ENCODE data around the gene KIF1A. TPM values are rescaled to one million over a fixed set of nuclear protein-coding genes. Genes with fewer than 3 reads are reported as not detected.
A peak's percentile ranks its signal among the peaks of the same experiment; 100 is the strongest.
"Not testable (repeated sequence)": the region's sequence is repeated elsewhere in the genome, so short reads cannot be mapped to it uniquely, and the experiment has no call there.

The KIF1A gene
- total RNA-seq, 1 donor from 2014 or later, result 123 TPM

GRCh38 chr2:240687045-240687740 is 132.8 kb downstream of the KIF1A start:
- ATAC-seq, result no peak
- intact Hi-C loops (cut with DNase I), result no loop called here
- DNase-seq (ENCODE audit: low spot score), result no peak

DNA sequence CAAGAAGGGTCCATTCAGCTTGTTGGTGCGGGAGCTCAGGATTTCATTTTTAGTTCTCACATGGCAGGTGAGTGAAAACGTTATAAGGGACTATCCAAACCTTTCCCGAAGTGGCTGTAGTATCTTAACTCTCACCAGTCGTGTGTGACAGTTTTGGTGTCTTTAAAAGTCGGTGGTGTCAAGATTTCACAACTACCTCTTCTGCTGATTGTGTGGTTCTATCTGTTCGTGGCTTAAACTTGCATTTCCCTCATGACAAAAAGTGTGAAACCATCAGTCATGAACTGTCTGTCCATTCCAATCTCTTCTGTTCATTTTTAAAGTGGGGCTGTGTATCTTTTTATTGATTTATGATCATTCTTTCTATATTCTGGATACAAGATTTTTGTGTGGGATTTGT is 133.6 kb downstream of the KIF1A start:
- no peak for ATAC-seq
- no peak for DNase-seq (ENCODE audit: low spot score)
- intact Hi-C loops (cut with DNase I), result no loop called here

DNA sequence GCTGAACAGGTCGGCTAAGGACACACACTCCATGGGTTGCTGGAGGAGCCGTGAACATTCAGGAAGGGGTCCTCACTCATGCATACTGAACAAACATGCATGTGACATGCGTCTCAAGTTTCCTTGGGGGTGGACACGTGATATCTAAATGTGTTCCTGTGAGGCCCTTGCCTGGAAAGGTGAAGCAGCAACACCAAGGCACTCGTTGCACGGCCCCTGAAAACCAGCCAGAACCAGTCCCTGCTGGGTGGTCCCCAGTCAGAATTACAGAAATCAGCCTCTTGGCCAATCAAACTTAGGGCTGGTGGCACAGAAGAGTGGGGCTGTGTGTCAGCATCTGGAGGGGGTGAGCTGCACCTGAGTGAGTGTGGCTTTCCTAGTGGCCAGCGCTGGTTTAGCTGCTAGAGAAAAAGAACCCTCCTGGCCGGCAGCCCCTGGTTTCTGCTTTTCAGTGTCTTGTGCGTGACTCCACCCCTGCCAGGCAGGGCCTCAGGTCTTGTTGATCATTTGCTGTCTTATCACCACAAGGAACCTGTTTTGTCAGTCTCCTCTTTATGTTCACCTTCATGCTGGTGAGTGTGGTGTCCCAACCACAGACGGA is 134.1 kb downstream of the KIF1A start:
- DNase-seq (ENCODE audit: low spot score), result no peak
- intact Hi-C loops (cut with DNase I), result no loop called here

DNA sequence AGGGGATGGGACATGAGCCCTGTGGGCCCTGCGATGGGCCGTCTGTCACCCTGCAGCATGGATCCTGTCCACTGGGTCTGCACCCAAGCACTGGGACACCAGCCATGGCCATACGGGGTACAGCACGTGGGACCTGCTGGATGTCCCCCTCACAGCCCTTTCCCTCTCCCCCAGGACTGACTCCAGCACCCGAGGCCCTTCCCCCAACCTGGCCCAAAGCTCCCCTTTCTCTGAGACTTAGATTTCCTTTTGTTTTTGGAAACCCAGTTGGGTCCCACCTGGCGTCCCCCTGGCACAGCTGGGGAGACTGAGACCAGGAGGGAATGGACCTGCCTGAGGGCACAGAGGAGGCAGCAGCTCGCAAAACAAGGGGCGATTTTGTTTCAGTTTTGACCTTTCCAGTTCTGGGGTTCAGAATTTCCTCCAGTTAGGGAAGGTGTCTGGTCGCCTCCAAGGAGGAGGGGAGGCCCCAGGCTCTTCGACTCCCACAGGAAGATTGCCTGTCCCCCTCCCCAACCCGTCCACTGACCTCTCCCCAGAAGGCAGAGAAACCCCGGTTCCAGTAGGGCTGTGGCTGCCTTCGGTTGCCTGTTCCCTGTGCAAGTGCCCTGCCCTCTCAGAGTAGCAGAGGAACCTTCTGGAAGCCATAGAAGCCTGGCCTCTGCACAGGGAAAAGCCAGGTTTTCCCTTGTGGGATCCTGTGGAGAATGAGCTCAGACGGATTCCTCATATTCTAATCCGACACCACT is 135.9 kb downstream of the KIF1A start:
- DNase-seq (ENCODE audit: low spot score); ATAC-seq; intact Hi-C loops (cut with DNase I): not testable (repeated sequence)

More for the DNA sequence above, 134.1 kb downstream of the KIF1A start:
- no peak for ATAC-seq

- DNase-seq (ENCODE audit: low spot score); ATAC-seq; intact Hi-C loops (cut with DNase I): not testable (repeated sequence)
Measured at GRCh38 chr2:240683329-240683979, 136.6 kb downstream of the KIF1A start.

- ATAC-seq; intact Hi-C loops (cut with DNase I); DNase-seq (ENCODE audit: low spot score): not testable (repeated sequence)
Measured at GRCh38 chr2:240682431-240683224, 137.4 kb downstream of the KIF1A start, which contains the start of gene AQP12B. AQP12B (minus strand) TSS chr2:240682885; CDS start chr2:240682837, 48 bp downstream.

- intact Hi-C loops (cut with DNase I); DNase-seq (ENCODE audit: low spot score); ATAC-seq: not testable (repeated sequence)
Measured at GRCh38 chr2:240680185-240680584, 139.8 kb downstream of the KIF1A start.

DNA sequence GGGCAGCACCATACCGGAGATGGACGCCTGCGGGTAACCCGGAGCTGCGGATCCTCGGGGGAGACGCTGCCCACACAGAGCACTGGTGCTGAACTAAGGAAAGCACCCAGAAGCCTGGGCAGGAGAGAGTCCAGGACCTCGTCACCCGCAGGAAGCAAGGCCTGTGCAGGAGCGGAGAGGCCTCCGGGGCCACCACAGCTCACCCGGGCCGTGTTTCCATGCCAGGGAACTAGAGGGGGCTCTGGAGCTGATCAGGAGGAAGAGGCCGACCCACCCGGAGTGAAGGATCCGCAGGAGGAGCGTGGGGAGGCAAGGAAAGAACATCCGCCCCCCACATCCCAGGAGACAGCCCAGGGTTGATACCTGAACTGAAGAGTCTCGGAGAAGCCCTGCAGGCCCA is 141.1 kb downstream of the KIF1A start:
- intact Hi-C loops (cut with DNase I); ATAC-seq; DNase-seq (ENCODE audit: low spot score): not testable (repeated sequence)

DNA sequence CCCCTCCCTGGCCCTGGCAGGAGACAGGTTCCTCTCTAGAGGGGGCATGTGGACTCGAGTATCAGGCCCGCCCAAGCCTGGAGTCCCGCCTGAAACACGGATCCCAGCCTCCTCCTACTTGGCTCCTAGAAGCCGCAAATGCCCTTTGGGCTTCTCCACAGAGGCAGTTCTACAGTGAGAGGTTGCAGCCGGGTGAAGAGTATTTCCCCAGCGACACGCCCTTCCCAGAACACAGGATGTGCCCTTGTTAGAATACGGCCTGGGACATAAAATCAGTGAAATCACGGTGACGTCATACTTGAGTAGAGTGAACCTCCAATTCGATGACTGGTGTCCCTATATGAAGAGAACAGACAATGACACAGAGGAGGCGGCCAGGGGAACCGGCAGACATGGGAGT is 142.0 kb downstream of the KIF1A start:
- intact Hi-C loops (cut with DNase I); DNase-seq (ENCODE audit: low spot score): not testable (repeated sequence)
- ATAC-seq, result peak; percentile 37

GRCh38 chr2:240675345-240675744 is 144.7 kb downstream of the KIF1A start:
- intact Hi-C loops (cut with DNase I); DNase-seq (ENCODE audit: low spot score): not testable (repeated sequence)
- ATAC-seq, result peak; percentile 67

GRCh38 chr2:240674461-240675184 is 145.4 kb downstream of the KIF1A start:
- intact Hi-C loops (cut with DNase I); ATAC-seq; DNase-seq (ENCODE audit: low spot score): not testable (repeated sequence)

DNA sequence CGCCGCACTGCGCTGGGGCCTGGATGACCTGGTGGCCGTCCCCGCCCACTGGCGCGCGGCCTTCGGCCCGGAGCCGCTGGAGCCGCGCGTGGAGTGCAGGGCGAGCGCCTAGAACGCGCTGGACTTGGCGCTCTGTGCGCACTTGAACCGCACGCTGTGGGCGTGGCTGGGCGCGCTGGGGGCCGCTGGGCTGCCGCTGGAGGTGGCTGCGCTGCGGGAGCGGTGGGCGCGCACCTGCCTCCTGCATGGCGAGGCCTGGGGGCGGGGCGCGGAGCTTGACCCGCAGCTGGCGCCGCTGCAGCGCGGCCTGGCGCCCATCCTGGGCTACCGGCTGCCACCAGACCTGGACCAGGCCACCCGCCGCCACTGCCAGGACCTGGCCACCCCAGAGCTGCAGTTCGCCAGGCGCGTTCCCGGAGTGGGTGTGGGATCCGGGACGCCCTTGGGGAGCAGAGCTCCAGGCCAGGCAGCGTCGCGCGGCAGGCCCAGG is 147.3 kb downstream of the KIF1A start:
- intact Hi-C loops (cut with DNase I), result no loop called here
- ATAC-seq, result no peak
- no peak for DNase-seq (ENCODE audit: low spot score)

DNA sequence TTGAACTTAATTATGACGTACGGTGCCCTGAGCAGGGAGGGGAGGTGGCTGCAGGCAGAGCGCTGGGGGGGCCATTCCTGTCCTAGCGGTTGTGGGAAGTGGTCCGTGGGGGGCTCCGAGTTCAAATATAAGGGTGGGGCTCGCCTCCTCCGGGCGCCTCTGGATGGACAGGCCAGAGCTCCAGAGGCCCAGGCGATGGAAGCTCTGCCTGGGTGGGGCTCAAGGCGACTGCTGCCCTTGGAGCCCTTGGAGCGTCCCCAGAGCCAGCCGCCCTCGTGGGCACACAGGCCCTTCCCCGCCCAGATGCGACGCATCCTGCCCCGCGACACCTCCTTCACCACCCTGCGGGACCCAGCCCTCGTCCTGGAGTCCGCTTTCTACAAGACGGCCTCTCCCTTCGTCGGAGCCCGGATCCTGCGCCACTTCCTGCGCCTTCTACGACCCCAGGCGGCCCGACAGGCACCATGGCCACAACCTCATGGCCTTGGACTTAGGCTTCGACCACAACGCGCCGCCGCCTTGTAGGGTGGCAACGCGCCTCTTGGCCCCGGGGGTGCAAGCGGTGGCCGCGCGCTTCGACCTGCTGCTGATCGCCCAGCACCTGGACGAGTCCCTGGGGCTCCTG is 147.8 kb downstream of the KIF1A start:
- intact Hi-C loops (cut with DNase I), result no loop called here
- ATAC-seq (no peak), DNase-seq (ENCODE audit: low spot score) (no peak)

GRCh38 chr2:240670950-240671349 is 149.1 kb downstream of the KIF1A start:
- DNase-seq (ENCODE audit: low spot score) (no peak), ATAC-seq (no peak)
- intact Hi-C loops (cut with DNase I), result no loop called here

- intact Hi-C loops (cut with DNase I), result no loop called here
- DNase-seq (ENCODE audit: low spot score), result no peak
- ATAC-seq, result no peak
Measured at GRCh38 chr2:240670402-240670801, 149.6 kb downstream of the KIF1A start.

GRCh38 chr2:240664622-240665021 is 155.4 kb downstream of the KIF1A start:
- intact Hi-C loops (cut with DNase I), result no loop called here
- no peak for ATAC-seq
- DNase-seq (ENCODE audit: low spot score), result no peak
